ENCODE data around the gene MRPL21. TPM values are rescaled to one million over a fixed set of nuclear protein-coding genes. Genes with fewer than 3 reads are reported as not detected.

Gene MRPL21
- polyA plus RNA-seq, 4 donors: 61.4 to 135 (median 99.9) TPM

DNA sequence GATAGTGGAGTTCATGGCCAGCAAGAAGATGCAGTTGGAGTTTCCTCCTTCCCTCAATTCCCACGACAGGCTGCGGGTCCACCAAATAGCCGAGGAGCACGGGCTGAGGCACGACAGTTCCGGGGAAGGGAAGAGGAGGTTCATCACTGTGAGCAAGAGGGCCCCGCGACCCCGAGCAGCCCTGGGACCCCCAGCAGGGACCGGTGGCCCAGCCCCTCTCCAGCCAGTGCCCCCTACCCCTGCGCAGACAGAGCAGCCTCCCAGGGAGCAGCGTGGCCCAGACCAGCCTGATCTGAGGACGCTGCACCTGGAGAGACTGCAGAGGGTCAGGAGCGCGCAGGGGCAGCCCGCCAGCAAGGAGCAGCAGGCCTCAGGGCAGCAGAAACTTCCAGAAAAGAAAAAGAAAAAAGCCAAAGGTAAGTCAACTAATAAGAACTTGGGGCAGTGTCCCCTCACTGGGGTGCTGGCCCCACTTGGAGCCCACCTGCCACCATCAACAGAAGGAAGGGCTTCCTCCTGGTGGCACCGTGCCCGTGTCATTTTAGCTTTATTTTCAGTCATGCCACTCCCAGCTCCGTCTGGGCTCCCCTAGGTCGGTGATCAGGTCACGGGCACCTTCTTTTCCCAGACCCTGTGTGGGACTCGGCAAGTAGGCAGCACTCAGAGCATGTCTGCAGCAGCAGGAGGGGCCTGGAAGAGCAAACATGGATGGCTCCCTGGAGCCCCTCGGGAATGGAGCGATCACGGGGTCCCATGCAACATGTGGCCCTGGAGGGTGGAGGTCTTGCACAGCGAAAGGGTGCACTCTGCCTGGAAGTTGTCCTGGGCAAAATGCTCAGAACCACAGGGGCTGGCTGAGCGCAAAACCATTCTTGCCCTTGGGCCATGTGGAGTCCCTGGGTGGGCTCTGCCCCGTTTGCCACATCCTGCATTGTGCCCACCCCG is 33.3 kb upstream of the MRPL21 start:
- no peak for FAIRE-seq

DNA sequence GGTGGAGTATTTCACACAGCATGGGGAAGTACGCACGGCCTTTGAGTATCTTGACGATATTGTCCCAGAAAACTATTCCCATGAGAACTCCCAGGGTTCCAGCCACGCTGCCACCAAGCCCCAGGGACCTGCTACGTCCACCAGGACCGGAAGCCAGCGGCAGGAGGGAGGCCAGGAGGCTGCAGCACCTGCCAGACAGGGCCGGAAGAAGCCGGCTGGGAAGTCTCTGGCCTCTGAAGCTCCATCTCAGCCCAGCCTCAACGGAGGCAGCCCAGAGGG is 32.7 kb upstream of the MRPL21 start:
- FAIRE-seq: no peak

More for the DNA sequence above, 33.3 kb upstream of the MRPL21 start:
- Histone ChIP-seq H3K4me3 (ENCODE audit: low read depth in 1 of 3, low read length in 3 of 3) (no peak overlapping the region), H3K27me3 (ENCODE audit: control insufficient read depth in 3 of 3, insufficient read depth in 3 of 3, low read length in 3 of 3) (no peaks in the 10 kb centered on the region), H3K27ac (ENCODE audit: low read depth in 1 of 3, low read length in 2 of 3) (no peak overlapping the region), H3K36me3 (ENCODE audit: control insufficient read depth in 3 of 3, insufficient read depth in 2 of 3, low read depth in 1 of 3, low read length in 3 of 3) (peaks cover 15 to 97% (median 15%) of the 10 kb centered on the region in 3 donors), H3K4me1 (ENCODE audit: control insufficient read depth in 3 of 3, insufficient read depth in 2 of 3, low read depth in 1 of 3, low read length in 2 of 3) (no peaks in the 10 kb centered on the region), H3K9me3 (ENCODE audit: control insufficient read depth in 2 of 2, insufficient read depth in 1 of 2, low read depth in 1 of 2, low read length in 1 of 2) (no peaks in the 10 kb centered on the region)
- DNase-seq: no peak
- 92 to 94% (median 93%) methylated on average over 27 to 29 of the region's 29 CpGs for WGBS, 3 donors

DNA sequence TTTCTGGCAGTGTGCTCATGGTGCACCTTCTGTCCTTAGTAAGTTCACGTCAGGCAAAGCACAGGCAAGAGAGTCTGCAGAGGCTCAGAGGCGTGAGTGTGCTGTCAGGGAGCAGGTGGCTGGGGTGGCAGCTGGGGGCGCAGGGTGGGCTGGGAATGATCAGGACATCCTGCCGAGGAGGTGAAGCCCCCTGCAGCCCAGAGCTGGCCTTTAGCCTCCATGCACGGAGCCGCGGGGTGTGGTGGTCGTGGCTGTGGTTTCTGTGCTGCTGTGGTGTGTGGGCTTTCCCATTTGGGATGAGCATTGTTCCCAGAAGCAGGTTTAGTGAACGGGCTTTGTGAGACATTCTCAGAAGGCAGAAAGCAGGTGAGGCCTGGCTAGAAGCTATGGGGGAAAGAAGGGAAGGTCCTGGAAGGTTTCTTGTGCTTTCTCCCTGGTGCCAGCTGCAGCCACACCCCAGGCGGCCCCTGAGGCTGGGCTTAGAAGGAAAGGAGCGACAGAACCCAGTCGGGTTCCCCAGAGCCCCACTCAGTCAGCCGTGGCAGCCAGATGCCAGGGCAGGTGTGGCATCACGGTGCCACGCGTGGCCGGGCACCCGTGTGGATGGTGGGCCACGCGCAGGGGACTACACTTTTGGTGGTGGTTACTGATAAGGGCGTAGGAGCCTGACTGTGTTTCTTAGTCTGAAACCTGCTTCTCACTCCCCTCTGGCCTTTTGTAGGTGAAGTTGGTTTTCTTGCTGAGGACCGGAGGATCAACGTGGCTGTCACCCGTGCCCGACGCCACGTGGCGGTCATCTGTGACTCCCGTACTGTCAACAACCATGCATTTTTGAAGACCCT is 32.1 kb upstream of the MRPL21 start:
- FAIRE-seq: no peak
- H3K4me1 ChIP-seq (ENCODE audit: control insufficient read depth in 3 of 3, insufficient read depth in 2 of 3, low read depth in 1 of 3, low read length in 2 of 3): no peaks in the 10 kb centered on the region
- no peaks in the 10 kb centered on the region for H3K9me3 ChIP-seq (ENCODE audit: control insufficient read depth in 2 of 2, insufficient read depth in 1 of 2, low read depth in 1 of 2, low read length in 1 of 2)
- H3K27me3 ChIP-seq (ENCODE audit: control insufficient read depth in 3 of 3, insufficient read depth in 3 of 3, low read length in 3 of 3): no peaks in the 10 kb centered on the region
- no peak for DNase-seq
- H3K36me3 ChIP-seq (ENCODE audit: control insufficient read depth in 3 of 3, insufficient read depth in 2 of 3, low read depth in 1 of 3, low read length in 3 of 3): peaks cover 15 to 100% (median 21%) of the 10 kb centered on the region in 3 donors
- 95 to 96% (median 96%) methylated on average over 29 of the region's 29 CpGs for WGBS, 3 donors
- H3K27ac ChIP-seq (ENCODE audit: low read depth in 1 of 3, low read length in 2 of 3): no peak overlapping the region
- no peak overlapping the region for H3K4me3 ChIP-seq (ENCODE audit: low read depth in 1 of 3, low read length in 3 of 3)

More for the DNA sequence above, 32.7 kb upstream of the MRPL21 start:
- H3K27ac ChIP-seq (ENCODE audit: low read depth in 1 of 3, low read length in 2 of 3): no peak overlapping the region
- H3K4me3 ChIP-seq (ENCODE audit: low read depth in 1 of 3, low read length in 3 of 3): no peak overlapping the region
- H3K27me3 ChIP-seq (ENCODE audit: control insufficient read depth in 3 of 3, insufficient read depth in 3 of 3, low read length in 3 of 3): no peaks in the 10 kb centered on the region
- H3K4me1 ChIP-seq (ENCODE audit: control insufficient read depth in 3 of 3, insufficient read depth in 2 of 3, low read depth in 1 of 3, low read length in 2 of 3): no peaks in the 10 kb centered on the region
- 89 to 94% (median 92%) methylated on average over 10 of the region's 10 CpGs for WGBS, 3 donors
- DNase-seq: no peak
- peaks cover 15 to 100% (median 16%) of the 10 kb centered on the region in 3 donors for H3K36me3 ChIP-seq (ENCODE audit: control insufficient read depth in 3 of 3, insufficient read depth in 2 of 3, low read depth in 1 of 3, low read length in 3 of 3)
- H3K9me3 ChIP-seq (ENCODE audit: control insufficient read depth in 2 of 2, insufficient read depth in 1 of 2, low read depth in 1 of 2, low read length in 1 of 2): no peaks in the 10 kb centered on the region

GRCh38 chr11:68935066-68935465 is 31.4 kb upstream of the MRPL21 start:
- H3K36me3 ChIP-seq (ENCODE audit: control insufficient read depth in 3 of 3, insufficient read depth in 2 of 3, low read depth in 1 of 3, low read length in 3 of 3): peaks cover 19 to 100% (median 24%) of the 10 kb centered on the region in 3 donors
- no peaks in the 10 kb centered on the region for H3K27me3 ChIP-seq (ENCODE audit: control insufficient read depth in 3 of 3, insufficient read depth in 3 of 3, low read length in 3 of 3)
- no peak for DNase-seq
- H3K4me3 ChIP-seq (ENCODE audit: low read depth in 1 of 3, low read length in 3 of 3): no peak overlapping the region
- H3K9me3 ChIP-seq (ENCODE audit: control insufficient read depth in 2 of 2, insufficient read depth in 1 of 2, low read depth in 1 of 2, low read length in 1 of 2): no peaks in the 10 kb centered on the region
- no peak for FAIRE-seq
- H3K27ac ChIP-seq (ENCODE audit: low read depth in 1 of 3, low read length in 2 of 3): no peak overlapping the region
- 94 to 96% (median 96%) methylated on average over 15 of the region's 15 CpGs for WGBS, 3 donors
- no peaks in the 10 kb centered on the region for H3K4me1 ChIP-seq (ENCODE audit: control insufficient read depth in 3 of 3, insufficient read depth in 2 of 3, low read depth in 1 of 3, low read length in 2 of 3)

DNA sequence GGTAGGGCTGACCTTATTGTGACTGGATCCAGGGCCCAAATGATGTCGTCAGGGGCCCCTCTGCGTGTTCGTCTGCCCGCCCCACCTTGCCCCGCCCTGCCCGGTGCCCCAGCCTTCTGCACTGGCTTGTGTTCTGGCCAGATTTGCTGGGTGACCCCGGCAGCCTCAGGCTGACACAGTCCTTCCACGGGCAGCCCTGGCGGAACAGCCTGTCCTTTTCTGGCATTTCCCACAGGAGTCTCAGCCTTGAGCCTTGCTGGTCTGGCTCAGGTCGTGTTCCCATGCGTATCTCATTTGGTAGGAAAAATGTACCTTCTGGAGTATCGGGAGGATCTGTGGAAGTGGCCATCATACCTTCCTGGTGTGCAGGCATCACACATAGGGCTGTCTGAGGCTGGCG is 31.0 kb upstream of the MRPL21 start:
- no peak overlapping the region for H3K4me3 ChIP-seq (ENCODE audit: low read depth in 1 of 3, low read length in 3 of 3)
- DNase-seq (no peak), FAIRE-seq (no peak)
- WGBS, 3 donors: 95 to 99% (median 97%) methylated on average over 13 of the region's 13 CpGs
- H3K27ac ChIP-seq (ENCODE audit: low read depth in 1 of 3, low read length in 2 of 3): no peak overlapping the region
- H3K9me3 ChIP-seq (ENCODE audit: control insufficient read depth in 2 of 2, insufficient read depth in 1 of 2, low read depth in 1 of 2, low read length in 1 of 2): no peaks in the 10 kb centered on the region
- no peaks in the 10 kb centered on the region for H3K4me1 ChIP-seq (ENCODE audit: control insufficient read depth in 3 of 3, insufficient read depth in 2 of 3, low read depth in 1 of 3, low read length in 2 of 3)
- peaks cover 22 to 100% (median 28%) of the 10 kb centered on the region in 3 donors for H3K36me3 ChIP-seq (ENCODE audit: control insufficient read depth in 3 of 3, insufficient read depth in 2 of 3, low read depth in 1 of 3, low read length in 3 of 3)
- no peaks in the 10 kb centered on the region for H3K27me3 ChIP-seq (ENCODE audit: control insufficient read depth in 3 of 3, insufficient read depth in 3 of 3, low read length in 3 of 3)

GRCh38 chr11:68934321-68934645 is 30.7 kb upstream of the MRPL21 start:
- Histone ChIP-seq H3K4me3 (ENCODE audit: low read depth in 1 of 3, low read length in 3 of 3) (no peak overlapping the region), H3K27me3 (ENCODE audit: control insufficient read depth in 3 of 3, insufficient read depth in 3 of 3, low read length in 3 of 3) (no peaks in the 10 kb centered on the region), H3K27ac (ENCODE audit: low read depth in 1 of 3, low read length in 2 of 3) (no peak overlapping the region), H3K4me1 (ENCODE audit: control insufficient read depth in 3 of 3, insufficient read depth in 2 of 3, low read depth in 1 of 3, low read length in 2 of 3) (no peaks in the 10 kb centered on the region), H3K36me3 (ENCODE audit: control insufficient read depth in 3 of 3, insufficient read depth in 2 of 3, low read depth in 1 of 3, low read length in 3 of 3) (peaks cover 23 to 100% (median 29%) of the 10 kb centered on the region in 3 donors), H3K9me3 (ENCODE audit: control insufficient read depth in 2 of 2, insufficient read depth in 1 of 2, low read depth in 1 of 2, low read length in 1 of 2) (no peaks in the 10 kb centered on the region)
- 91 to 94% (median 94%) methylated on average over 12 of the region's 12 CpGs for WGBS, 3 donors
- FAIRE-seq (no peak), DNase-seq (no peak)

- H3K27me3 ChIP-seq (ENCODE audit: control insufficient read depth in 3 of 3, insufficient read depth in 3 of 3, low read length in 3 of 3): no peaks in the 10 kb centered on the region
- peaks cover 28 to 100% (median 29%) of the 10 kb centered on the region in 3 donors for H3K36me3 ChIP-seq (ENCODE audit: control insufficient read depth in 3 of 3, insufficient read depth in 2 of 3, low read depth in 1 of 3, low read length in 3 of 3)
- FAIRE-seq: no peak
- WGBS, 3 donors: 90 to 95% (median 92%) methylated on average over 17 of the region's 17 CpGs
- no peak overlapping the region for H3K4me3 ChIP-seq (ENCODE audit: low read depth in 1 of 3, low read length in 3 of 3)
- no peaks in the 10 kb centered on the region for H3K9me3 ChIP-seq (ENCODE audit: control insufficient read depth in 2 of 2, insufficient read depth in 1 of 2, low read depth in 1 of 2, low read length in 1 of 2)
- no peak for DNase-seq
- H3K4me1 ChIP-seq (ENCODE audit: control insufficient read depth in 3 of 3, insufficient read depth in 2 of 3, low read depth in 1 of 3, low read length in 2 of 3): no peaks in the 10 kb centered on the region
- H3K27ac ChIP-seq (ENCODE audit: low read depth in 1 of 3, low read length in 2 of 3): no peak overlapping the region
Measured at GRCh38 chr11:68933605-68934320, 30.1 kb upstream of the MRPL21 start.

- peaks cover 26 to 99% (median 32%) of the 10 kb centered on the region in 3 donors for H3K36me3 ChIP-seq (ENCODE audit: control insufficient read depth in 3 of 3, insufficient read depth in 2 of 3, low read depth in 1 of 3, low read length in 3 of 3)
- no peak overlapping the region for H3K4me3 ChIP-seq (ENCODE audit: low read depth in 1 of 3, low read length in 3 of 3)
- FAIRE-seq (no peak), DNase-seq (no peak)
- no peaks in the 10 kb centered on the region for H3K4me1 ChIP-seq (ENCODE audit: control insufficient read depth in 3 of 3, insufficient read depth in 2 of 3, low read depth in 1 of 3, low read length in 2 of 3)
- H3K9me3 ChIP-seq (ENCODE audit: control insufficient read depth in 2 of 2, insufficient read depth in 1 of 2, low read depth in 1 of 2, low read length in 1 of 2): no peaks in the 10 kb centered on the region
- 96 to 98% (median 97%) methylated on average over 24 of the region's 24 CpGs for WGBS, 3 donors
- H3K27me3 ChIP-seq (ENCODE audit: control insufficient read depth in 3 of 3, insufficient read depth in 3 of 3, low read length in 3 of 3): no peaks in the 10 kb centered on the region
- no peak overlapping the region for H3K27ac ChIP-seq (ENCODE audit: low read depth in 1 of 3, low read length in 2 of 3)
Measured at GRCh38 chr11:68932933-68933577, 29.4 kb upstream of the MRPL21 start.

All from small intestine (tissue), 7 donors.